HG03139 (cell line): ENCODE data around the gene PRR35.

Experiments
- ATAC-seq: cut with Tn5 transposase; IDR thresholded peaks from one replicate; pipeline ENCODE4 v1.9.1; 2021; ENCODE audit not compliant: unreplicated experiment

PRR35 gene

GRCh38 chr16:560204-560700 lies at the start of gene PRR35:
Gene PRR35 (plus strand): TSS chr16:560394. CDS start chr16:563295, 2,901 bp downstream.
- no peak for ATAC-seq

- ATAC-seq = no peak
Observed at GRCh38 chr16:512802-513201, 47.4 kb upstream of the PRR35 start.

- no peak for ATAC-seq
Observed at GRCh38 chr16:513950-514349, 46.2 kb upstream of the PRR35 start.

- no peak for ATAC-seq
Observed at GRCh38 chr16:515175-515938, 44.8 kb upstream of the PRR35 start.

DNA sequence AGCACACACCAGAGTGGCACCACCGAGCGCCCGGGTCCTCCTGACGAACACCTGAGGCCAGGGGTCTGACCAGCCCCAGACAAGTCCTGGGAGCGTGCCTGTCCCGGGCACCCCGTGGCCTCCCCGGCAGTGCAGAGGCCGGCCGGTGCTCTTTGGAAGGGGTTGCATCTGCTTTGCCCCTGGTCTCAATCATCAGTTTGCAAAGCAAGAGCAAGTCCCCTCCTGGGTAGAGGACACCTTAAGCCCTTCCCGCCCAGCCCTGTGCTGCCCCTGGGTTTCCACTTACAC lies 44.3 kb upstream of the PRR35 start:
- no peak for ATAC-seq

- ATAC-seq = no peak
Observed at GRCh38 chr16:516301-516700, 43.9 kb upstream of the PRR35 start.

DNA sequence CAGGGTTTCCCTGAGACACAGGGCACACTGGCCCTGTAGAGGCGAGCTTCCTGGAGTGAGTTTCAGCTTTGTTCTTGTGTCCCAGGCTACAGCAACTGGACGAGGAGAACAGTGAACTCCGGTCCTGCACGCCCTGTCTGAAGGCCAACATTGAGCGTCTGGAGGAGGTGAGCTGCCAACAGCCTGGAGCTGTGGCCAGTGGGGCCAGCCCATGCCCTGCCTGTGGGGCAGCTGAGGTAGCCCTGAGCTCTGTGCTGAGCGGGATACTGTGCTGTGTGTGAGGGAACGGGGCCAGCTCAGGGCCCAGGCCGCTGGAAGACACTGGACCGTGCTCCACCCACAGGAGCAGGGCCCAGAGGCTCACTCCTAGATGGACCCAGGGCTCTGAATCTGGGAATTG lies 41.3 kb upstream of the PRR35 start:
- ATAC-seq = no peak

DNA sequence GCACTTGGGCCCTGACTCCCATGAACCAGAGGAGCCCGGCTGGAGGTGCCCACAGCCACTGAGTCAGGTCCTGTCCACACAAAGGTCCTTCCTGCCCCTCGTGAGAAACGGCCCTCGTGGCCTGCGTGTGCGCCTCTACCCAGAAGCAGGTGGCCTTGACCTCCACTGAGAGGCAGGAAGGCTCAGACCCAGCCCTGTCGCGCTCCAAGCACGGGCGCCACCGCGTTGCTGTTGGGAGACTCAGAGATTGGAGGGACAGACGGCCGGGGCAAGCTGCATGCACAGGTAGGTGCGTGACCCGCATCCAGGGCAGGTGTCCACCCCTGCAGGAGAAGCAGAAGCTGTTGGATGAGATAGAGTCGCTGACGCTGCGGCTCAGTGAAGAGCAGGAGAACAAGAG lies 40.8 kb upstream of the PRR35 start:
- ATAC-seq = no peak

DNA sequence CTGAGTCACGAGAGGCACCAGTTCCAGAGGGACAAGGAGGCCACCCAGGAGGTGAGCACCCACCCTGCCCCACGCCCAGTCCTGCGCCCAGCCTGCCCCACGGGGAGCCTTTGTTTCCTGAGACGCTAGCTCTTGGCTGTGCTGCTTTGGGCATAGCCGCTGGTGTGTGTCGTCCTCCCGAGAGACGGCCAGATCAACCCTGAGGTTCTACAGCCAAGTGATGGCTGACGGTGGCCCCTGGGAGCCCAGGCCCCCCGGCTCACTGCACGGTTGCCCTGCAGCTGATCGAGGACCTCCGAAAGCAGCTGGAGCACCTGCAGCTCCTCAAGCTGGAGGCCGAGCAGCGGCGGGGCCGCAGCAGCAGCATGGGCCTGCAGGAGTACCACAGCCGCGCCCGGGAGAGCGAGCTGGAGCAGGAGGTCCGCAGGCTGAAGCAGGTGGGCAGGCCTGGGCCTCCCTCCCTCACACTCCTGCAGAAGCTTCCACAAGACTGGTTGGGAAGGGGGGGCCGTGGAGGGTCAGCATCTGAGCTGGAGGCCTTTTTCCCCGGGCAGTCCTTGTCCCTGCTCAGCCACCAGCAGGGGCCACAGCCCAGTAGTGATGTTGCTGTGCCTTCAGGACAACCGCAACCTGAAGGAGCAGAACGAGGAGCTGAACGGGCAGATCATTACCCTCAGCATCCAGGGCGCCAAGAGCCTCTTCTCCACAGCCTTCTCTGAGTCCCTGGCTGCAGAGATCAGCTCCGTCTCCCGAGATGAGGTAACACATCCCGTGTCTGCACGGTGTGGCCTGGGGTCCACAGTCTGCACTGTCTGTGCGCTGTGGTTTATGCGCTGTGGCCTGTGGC lies 40.1 kb upstream of the PRR35 start:
- ATAC-seq = no peak

- no peak for ATAC-seq
Observed at GRCh38 chr16:520847-521246, 39.3 kb upstream of the PRR35 start.

DNA sequence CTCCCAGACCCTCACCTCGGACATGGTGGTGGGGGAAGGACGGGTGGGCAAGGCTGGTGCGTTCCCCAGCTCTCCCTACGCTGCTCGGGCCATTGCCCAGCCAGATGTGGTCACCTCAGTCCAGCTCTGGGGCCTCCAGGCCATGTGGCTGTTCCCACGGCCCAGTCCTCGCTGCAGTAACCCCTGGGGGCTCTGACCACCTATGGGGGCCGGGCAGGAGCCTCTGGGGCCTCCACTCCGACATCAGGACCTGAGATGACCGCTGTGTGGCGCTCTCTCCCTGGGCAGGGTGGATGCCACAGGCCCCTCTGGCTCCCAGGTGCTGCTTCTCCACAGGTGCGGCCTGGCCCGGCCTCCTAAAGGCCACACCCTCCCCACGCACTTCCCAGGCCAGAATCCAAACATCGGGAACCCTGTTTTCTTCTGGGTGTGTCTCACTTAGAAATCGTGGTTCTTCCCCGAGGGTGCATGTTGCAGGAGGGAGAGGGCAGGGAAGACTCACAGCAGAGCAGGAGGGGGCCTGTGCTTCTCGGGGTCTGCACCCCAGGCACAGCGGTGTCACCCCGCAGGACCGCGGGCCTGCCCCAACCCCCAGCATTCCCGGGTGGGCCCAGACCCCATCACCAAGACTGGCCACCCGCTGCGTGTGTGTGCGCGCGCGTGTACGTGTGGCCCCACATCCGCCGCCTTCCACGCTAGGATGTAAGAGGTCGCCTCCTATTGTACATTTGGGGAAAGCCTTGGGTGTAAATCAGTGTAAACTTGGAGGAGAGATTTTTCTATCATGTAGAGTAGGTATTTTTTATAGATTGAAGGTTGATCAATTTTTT lies 38.6 kb upstream of the PRR35 start:
- ATAC-seq = no peak

DNA sequence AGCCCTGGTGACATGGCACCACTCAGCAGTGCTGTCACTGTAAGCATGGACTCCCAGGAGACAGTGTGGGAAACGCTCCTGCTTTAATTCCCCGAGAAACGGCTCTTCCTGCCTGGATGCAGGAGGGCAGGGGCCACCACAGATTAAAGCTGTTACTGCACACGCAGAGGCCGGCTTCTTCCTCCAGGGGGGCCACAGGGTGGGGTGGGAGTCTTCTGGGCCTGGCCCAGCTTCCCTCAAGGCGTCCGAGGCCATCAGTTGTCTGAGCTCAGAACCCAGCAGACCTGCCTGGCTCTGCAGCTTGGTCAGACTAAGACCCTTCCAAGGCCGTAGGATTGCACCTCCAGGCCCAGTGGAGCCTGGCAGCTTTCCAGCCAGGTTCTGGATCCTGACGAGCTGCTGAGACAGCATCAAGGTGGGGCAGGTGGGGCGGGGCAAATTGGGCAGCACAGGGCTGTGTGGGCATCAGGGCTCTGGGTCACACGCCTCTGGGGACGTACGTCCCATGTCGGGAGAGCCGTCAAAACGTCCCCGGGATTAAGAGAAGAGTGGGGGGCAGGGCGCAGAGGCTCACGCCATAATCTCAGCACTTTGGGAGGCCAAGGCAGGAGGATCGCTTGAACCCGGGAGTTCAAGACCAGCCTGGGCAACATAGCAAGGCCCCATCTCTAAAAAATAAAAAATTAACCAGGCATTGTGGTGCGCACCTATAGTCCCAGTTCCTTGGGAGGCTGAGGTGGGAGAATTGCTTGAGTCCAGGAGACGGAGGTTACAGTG lies 37.7 kb upstream of the PRR35 start:
- no peak for ATAC-seq

DNA sequence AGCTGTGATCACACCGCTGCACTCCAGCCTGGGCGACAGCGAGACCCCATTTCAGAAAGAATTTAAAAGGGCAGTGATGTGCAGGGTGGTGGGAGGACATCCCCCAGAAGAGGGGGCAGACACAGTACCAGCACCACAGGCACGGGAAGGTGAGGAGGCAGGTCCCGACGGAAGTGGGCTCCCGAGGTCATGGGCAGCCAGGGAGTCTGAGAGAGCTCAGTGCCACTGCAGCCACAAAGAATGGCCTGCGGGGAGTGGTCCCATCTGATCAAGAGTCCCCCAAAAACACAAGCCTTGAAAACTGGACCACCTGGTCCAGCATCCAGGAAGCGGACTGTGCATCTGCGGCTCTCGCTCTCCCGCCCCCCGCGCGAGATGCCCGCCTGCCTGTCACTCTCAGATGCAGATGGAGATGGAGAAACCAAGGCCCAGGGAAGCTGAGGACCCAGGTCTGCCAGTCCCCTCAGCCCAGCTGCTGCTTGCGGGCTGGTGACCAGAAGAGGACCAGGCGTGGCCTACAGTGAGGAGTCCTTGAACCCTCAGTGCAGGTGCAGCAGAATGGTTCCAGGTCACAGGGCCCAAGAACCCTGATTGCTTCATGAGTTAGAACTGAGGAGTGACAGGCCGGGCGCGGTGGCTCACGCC lies 37.0 kb upstream of the PRR35 start:
- ATAC-seq = no peak

GRCh38 chr16:524274-525040 lies 35.7 kb upstream of the PRR35 start:
- ATAC-seq = no peak

DNA sequence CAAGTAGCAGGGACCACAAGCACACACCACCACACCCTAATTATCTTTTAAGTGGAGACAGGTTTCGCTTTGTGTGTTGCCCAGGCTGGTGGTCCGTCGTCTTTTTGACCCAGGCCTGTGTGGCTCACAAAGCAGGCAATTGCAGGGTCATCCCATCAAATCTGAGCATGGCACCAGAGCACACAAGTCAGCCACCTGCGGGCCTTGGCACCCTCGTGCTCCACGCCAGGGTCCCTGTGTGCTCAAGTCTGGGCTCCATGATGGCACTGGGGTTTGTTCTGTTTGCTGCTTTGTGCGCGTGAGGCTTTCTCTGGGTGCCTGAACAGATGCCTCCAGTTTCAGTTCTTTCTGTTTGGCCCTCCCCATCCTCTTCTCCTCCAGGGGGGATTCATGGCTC lies 35.1 kb upstream of the PRR35 start:
- ATAC-seq = no peak

DNA sequence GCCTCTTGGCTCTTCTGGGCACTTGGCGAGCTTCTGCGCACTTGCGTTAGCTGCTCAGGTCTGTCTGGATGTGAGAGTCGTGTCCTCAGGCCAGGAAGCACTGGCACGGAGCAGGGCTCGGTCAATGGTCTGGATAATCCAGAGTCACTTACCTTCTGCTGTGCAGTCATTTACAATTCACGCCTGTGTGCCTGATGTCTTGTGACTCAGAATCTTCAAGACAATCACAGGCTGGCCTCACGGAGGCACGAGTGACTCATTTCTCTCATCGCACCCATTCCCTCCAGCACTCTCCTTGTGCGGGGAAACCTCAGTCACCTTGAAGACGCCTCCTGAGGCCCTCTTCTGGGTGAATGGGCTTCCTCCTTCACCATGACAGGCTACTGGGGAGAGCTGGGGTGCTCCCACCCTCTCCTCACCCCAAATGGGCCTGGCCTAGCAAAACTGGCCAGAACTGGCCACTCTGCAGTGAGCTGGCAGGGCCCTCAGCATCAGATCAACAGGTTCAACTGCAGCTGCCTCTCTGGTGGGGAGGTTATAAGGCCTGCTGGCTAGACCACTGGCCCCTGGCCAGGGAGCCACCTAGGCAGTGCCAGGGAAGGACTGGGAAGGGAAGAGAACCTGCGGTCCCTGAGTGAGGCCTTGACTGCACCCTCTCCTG lies 34.5 kb upstream of the PRR35 start:
- ATAC-seq = no peak

GRCh38 chr16:526181-527014 lies 33.8 kb upstream of the PRR35 start:
- no peak for ATAC-seq
